Panc1 (cell line): ENCODE measurements around the gene PHF5A. TPM values are rescaled to one million over a fixed set of nuclear protein-coding genes. Genes with fewer than 3 reads are reported as not detected.

Experiments
- ATAC-seq: fragments of 200-7000 bp; cut with Tn5 transposase; 2 replicates; pipeline ENCODE4 v1.9.1; 2020; ENCODE audit warnings: mild to moderate bottlenecking, moderate library complexity
- BruUV-seq: library from RNA; stranded (reverse); fragments of 400-500 nt; replicated peaks from 2 replicates; lab custom pipeline; 2021; lab: Mats Ljungman, UMichigan
- CTCF ChIA-PET: fragments of 300-600 bp; sonication (Branson Sonifier 250); formaldehyde crosslinking; loops from one replicate; lab custom pipeline; 2022; ENCODE audit warnings: antibody characterized with exemption; lab: Charles Lee
- POLR2A ChIA-PET: fragments of 300-600 bp; sonication (Branson Sonifier 250); formaldehyde crosslinking; loops from one replicate; lab custom pipeline; 2022; ENCODE audit warnings: antibody characterized with exemption; lab: Charles Lee
- DNase-seq: peaks from one replicate; pipeline ENCODE4 v3.0.0-alpha.2; 2010; ENCODE audit warnings: low read depth, low spot score
- H3K27ac ChIP-seq: 2 replicates; pipeline ENCODE4 v1.5.1; 2011; ENCODE audit warnings: mild to moderate bottlenecking, low read length, inconsistent platforms
- H3K27me3 ChIP-seq: fragments of 200-500 bp; sonication (Bioruptor generic); 2 replicates; pipeline ENCODE4 v1.6.0; 2014; ENCODE audit warnings: low read length, inconsistent platforms; ENCODE audit not compliant: control insufficient read depth, insufficient read depth
- H3K36me3 ChIP-seq: fragments of 200-500 bp; sonication (Bioruptor generic); 2 replicates; pipeline ENCODE4 v1.5.1; 2014; ENCODE audit warnings: inconsistent platforms, mild to moderate bottlenecking, low read length, moderate library complexity; ENCODE audit not compliant: control insufficient read depth, insufficient read depth
- H3K4me1 ChIP-seq: 2 replicates; pipeline ENCODE4 v1.5.1; 2011; ENCODE audit warnings: inconsistent platforms, mild to moderate bottlenecking, low read length, moderate library complexity; ENCODE audit not compliant: control insufficient read depth, insufficient read depth
- H3K4me3 ChIP-seq, 2 experiments: 2 replicates each; pipeline ENCODE4 v1.5.1; 2011 to 2012; ENCODE audit warnings: low read depth in 2 of 2, low read length in 2 of 2, mild to moderate bottlenecking in 2 of 2, inconsistent platforms in 1 of 2, moderate library complexity in 1 of 2
- H3K9me3 ChIP-seq: fragments of 200-500 bp; sonication (Bioruptor generic); 2 replicates; pipeline ENCODE4 v1.5.1; 2014; ENCODE audit warnings: low read depth, mild to moderate bottlenecking, inconsistent platforms, low read length, moderate library complexity; ENCODE audit not compliant: control insufficient read depth, insufficient read depth
- POLR2AphosphoS5 ChIP-seq: IDR thresholded peaks from 2 replicates; pipeline ENCODE4 v1.6.1; 2012; ENCODE audit warnings: mild to moderate bottlenecking, low read depth, low read length, moderate library complexity
- SIN3A ChIP-seq: IDR thresholded peaks from 2 replicates; pipeline ENCODE4 v1.6.1; 2012; ENCODE audit warnings: low read depth, mild to moderate bottlenecking, low read length, moderate library complexity, borderline replicate concordance; ENCODE audit not compliant: insufficient read depth
- TCF7L2 ChIP-seq: IDR thresholded peaks from 2 replicates; pipeline ENCODE4 v1.6.1; 2011; ENCODE audit warnings: mild to moderate bottlenecking, low read depth, low read length, inconsistent platforms
- in situ Hi-C: cut with HindIII; loops from 2 replicates; pipeline ENCODE4 v1.10.0; 2016; ENCODE audit warnings: low sequenced_read_pairs, low pct_unique_long_range_greater_than_20kb
- intact Hi-C: fragments of 100-400 bp; cut with micrococcal nuclease; formaldehyde crosslinking; loops from one replicate; pipeline ENCODE4 v1.10.0; 2022; ENCODE audit not compliant: unreplicated experiment
- total RNA-seq: library from RNA; stranded (reverse); gene quantifications from one replicate; pipeline ENCODE4 v1.2.1, GENCODE V29; 2021; ENCODE audit not compliant: unreplicated experiment
- TF ChIP-seq, protein P1 (sequence below), 2 experiments: IDR thresholded peaks; 2 replicates each; pipeline ENCODE4 v1.6.1; 2011 to 2012; ENCODE audit warnings: low read depth in 2 of 2, control low read depth in 1 of 2, low read length in 1 of 2, mild to moderate bottlenecking in 1 of 2, moderate library complexity in 1 of 2; ENCODE audit not compliant: insufficient read depth in 1 of 2
- TF ChIP-seq, protein P2 (sequence below): fragments of 450-650 bp; IDR thresholded peaks from 2 replicates; pipeline ENCODE4 v1.5.1; 2017; ENCODE audit warnings: mild to moderate bottlenecking

PHF5A gene
- total RNA-seq, 1 experiment from 2014 or later: 34.9 TPM

DNA sequence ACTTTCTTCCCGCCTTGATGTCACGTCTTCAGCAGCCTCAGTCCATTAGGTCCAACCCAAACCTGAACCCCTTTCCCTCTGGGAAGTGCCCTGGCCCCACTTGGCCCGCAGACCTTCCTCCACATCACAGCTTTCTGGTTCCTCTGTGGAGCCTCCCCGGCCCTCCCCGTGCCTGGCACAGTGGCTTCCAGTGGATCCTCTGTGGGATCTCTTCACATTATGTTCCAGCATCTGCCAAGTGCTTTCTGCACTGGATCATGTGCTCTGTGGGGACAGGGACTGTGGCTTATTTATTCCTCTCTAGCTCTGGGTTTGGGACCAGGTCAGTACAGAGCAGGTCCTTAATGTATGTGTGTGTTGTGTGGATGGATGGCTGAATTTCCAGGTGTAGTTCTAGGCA lies 44.9 kb upstream of the PHF5A start:
- in situ Hi-C loops: no loop called here

DNA sequence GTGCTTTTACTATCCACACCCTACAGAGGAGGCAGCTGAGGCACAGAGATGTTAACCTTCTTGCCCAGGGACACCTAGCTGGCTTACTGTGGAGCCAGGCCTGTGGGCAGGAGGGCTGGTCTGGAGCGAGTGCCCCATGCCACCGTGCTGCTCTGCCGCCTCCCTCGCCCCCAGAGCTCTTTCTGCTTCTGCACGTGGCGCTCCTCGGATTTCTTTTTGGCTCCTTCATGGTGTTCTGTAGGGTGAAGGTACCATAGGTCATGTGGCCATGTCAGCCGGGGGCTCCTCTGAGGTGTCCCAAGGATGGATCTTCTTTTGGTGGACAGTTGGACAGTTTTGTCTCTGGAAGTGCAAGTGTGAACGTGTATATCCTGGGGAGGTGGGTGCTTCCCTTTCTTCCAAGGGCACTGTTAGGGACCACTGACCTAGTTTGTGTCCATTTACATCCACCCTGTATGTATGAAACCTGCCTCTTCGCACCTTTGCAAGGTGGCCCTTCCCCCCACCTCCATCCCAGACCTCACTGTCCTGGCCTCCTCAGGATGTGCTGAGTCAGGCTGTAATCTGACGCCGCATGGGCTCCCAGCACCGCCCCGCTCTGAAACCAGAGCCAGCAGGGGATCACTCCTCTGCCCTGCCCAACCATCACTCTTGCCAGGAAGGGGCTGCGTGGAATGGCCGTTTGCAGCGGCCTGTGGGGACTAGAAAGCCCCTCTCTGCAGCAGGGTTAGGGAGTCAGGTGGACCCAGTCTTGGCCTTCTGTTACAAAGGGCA lies 44.1 kb upstream of the PHF5A start:
- Histone ChIP-seq H3K27me3 (no peaks in the 10 kb centered on the region), H3K4me1 (no peaks in the 10 kb centered on the region), H3K9me3 (no peaks in the 10 kb centered on the region), H3K27ac (no peak overlapping the region), H3K4me3 (no peak overlapping the region), H3K36me3 (no peaks in the 10 kb centered on the region; the same call in none of the 2 replicates)
- intact Hi-C loops (no loop called here), in situ Hi-C loops (no loop called here)
- BruUV-seq: no TSS peak
- no peak for ATAC-seq
- DNase-seq: no peak
- ChIA-PET CTCF (interaction anchor here (0.6 kb wide), 1 partner anchor 34 kb away, joined by 6 read pairs; no protein-coding TSS in a partner anchor), POLR2A (no interaction called here)
- TF ChIP-seq TCF7L2 (no peak), SIN3A (no peak), POLR2AphosphoS5 (no peak)
- TF ChIP-seq, protein P1, sequence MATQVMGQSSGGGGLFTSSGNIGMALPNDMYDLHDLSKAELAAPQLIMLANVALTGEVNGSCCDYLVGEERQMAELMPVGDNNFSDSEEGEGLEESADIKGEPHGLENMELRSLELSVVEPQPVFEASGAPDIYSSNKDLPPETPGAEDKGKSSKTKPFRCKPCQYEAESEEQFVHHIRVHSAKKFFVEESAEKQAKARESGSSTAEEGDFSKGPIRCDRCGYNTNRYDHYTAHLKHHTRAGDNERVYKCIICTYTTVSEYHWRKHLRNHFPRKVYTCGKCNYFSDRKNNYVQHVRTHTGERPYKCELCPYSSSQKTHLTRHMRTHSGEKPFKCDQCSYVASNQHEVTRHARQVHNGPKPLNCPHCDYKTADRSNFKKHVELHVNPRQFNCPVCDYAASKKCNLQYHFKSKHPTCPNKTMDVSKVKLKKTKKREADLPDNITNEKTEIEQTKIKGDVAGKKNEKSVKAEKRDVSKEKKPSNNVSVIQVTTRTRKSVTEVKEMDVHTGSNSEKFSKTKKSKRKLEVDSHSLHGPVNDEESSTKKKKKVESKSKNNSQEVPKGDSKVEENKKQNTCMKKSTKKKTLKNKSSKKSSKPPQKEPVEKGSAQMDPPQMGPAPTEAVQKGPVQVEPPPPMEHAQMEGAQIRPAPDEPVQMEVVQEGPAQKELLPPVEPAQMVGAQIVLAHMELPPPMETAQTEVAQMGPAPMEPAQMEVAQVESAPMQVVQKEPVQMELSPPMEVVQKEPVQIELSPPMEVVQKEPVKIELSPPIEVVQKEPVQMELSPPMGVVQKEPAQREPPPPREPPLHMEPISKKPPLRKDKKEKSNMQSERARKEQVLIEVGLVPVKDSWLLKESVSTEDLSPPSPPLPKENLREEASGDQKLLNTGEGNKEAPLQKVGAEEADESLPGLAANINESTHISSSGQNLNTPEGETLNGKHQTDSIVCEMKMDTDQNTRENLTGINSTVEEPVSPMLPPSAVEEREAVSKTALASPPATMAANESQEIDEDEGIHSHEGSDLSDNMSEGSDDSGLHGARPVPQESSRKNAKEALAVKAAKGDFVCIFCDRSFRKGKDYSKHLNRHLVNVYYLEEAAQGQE (IDR thresholded peaks at IDR 0.05; ENCODE audit: insufficient read depth in 1 of 2, low read depth in 2 of 2, low read length in 1 of 2): no peak
- TF ChIP-seq, protein P2, sequence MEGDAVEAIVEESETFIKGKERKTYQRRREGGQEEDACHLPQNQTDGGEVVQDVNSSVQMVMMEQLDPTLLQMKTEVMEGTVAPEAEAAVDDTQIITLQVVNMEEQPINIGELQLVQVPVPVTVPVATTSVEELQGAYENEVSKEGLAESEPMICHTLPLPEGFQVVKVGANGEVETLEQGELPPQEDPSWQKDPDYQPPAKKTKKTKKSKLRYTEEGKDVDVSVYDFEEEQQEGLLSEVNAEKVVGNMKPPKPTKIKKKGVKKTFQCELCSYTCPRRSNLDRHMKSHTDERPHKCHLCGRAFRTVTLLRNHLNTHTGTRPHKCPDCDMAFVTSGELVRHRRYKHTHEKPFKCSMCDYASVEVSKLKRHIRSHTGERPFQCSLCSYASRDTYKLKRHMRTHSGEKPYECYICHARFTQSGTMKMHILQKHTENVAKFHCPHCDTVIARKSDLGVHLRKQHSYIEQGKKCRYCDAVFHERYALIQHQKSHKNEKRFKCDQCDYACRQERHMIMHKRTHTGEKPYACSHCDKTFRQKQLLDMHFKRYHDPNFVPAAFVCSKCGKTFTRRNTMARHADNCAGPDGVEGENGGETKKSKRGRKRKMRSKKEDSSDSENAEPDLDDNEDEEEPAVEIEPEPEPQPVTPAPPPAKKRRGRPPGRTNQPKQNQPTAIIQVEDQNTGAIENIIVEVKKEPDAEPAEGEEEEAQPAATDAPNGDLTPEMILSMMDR: no peak

More for the DNA sequence above, 44.9 kb upstream of the PHF5A start:
- ATAC-seq (no peak; the same call in 1 of the 2 replicates), DNase-seq (no peak)
- ChIA-PET CTCF (no interaction called here), POLR2A (interaction anchor here (0.6 kb wide), 1 partner anchor 76 kb away, joined by 11 read pairs; the partner anchor contains the start of gene PMM1)
- Histone ChIP-seq H3K9me3 (no peaks in the 10 kb centered on the region), H3K27me3 (no peaks in the 10 kb centered on the region), H3K4me1 (no peaks in the 10 kb centered on the region), H3K27ac (no peak overlapping the region), H3K36me3 (no peaks in the 10 kb centered on the region; the same call in none of the 2 replicates), H3K4me3 (no peak overlapping the region)
- intact Hi-C loops: no loop called here
- BruUV-seq: no TSS peak
- TF ChIP-seq POLR2AphosphoS5 (no peak), SIN3A (no peak), TCF7L2 (no peak)
- TF ChIP-seq, protein P1 (IDR thresholded peaks at IDR 0.05; ENCODE audit: insufficient read depth in 1 of 2, low read depth in 2 of 2, low read length in 1 of 2): no peak
- TF ChIP-seq, protein P2: no peak
